ENCODE measurements around the gene CDH23. TPM values are rescaled to one million over a fixed set of nuclear protein-coding genes. Genes with fewer than 3 reads are reported as not detected.

CDH23 gene
- polyA plus RNA-seq, 1 donor from 2014 or later = 6.6 TPM

DNA sequence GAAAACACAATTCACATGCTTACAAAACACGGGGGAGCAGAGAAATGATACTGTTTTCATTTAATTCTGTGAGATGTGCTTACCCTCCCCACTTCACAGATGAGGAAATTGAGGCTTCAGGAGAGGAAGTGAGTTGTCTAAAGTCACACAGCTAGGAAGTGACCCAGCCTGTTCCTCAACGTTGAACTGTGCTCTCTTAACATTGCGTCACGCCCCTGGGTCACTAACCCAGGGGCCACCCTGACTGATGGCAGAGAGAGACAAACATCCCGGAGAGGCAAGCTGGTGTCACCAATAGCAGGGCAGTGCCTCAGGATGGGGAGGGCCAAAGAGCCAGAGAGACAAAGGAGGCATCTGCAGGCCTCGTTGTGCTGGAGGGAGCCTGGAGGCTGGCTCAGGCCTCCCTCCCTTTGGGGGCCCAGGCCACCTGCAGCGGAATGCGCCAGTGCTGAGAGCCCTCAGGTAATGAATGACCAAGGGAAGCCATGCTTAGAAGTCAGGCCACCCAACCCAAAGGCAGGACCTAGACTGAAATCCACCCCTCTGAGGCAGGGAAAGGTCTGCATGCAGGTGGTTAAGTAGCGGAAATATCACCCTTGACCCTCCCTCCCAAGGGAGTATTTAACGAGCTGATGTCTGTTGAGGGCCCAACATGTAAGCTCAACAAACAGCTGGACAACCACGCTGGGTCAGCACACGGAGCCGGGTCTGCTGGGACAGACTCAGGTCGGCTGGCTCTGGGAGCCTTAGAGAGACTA lies 241.5 kb downstream of the CDH23 start:
- H3K79me2 ChIP-seq (replicated peaks; ENCODE audit: insufficient read depth, low read length) = no peaks in the 10 kb centered on the region
- TF ChIP-seq, protein P1, sequence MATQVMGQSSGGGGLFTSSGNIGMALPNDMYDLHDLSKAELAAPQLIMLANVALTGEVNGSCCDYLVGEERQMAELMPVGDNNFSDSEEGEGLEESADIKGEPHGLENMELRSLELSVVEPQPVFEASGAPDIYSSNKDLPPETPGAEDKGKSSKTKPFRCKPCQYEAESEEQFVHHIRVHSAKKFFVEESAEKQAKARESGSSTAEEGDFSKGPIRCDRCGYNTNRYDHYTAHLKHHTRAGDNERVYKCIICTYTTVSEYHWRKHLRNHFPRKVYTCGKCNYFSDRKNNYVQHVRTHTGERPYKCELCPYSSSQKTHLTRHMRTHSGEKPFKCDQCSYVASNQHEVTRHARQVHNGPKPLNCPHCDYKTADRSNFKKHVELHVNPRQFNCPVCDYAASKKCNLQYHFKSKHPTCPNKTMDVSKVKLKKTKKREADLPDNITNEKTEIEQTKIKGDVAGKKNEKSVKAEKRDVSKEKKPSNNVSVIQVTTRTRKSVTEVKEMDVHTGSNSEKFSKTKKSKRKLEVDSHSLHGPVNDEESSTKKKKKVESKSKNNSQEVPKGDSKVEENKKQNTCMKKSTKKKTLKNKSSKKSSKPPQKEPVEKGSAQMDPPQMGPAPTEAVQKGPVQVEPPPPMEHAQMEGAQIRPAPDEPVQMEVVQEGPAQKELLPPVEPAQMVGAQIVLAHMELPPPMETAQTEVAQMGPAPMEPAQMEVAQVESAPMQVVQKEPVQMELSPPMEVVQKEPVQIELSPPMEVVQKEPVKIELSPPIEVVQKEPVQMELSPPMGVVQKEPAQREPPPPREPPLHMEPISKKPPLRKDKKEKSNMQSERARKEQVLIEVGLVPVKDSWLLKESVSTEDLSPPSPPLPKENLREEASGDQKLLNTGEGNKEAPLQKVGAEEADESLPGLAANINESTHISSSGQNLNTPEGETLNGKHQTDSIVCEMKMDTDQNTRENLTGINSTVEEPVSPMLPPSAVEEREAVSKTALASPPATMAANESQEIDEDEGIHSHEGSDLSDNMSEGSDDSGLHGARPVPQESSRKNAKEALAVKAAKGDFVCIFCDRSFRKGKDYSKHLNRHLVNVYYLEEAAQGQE (IDR thresholded peaks at IDR 0.05; ENCODE audit: borderline replicate concordance) = no peak
- TF ChIP-seq MXI1 (conservative IDR thresholded peaks at IDR 0.05; ENCODE audit: poor library complexity, severe bottlenecking) (no peak), TAF1 (IDR thresholded peaks at IDR 0.05; ENCODE audit: low read depth) (no peak), RAD21 (conservative IDR thresholded peaks at IDR 0.05) (no peak), POLR2AphosphoS5 (IDR thresholded peaks at IDR 0.05) (no peak)
- TF ChIP-seq, protein P2, sequence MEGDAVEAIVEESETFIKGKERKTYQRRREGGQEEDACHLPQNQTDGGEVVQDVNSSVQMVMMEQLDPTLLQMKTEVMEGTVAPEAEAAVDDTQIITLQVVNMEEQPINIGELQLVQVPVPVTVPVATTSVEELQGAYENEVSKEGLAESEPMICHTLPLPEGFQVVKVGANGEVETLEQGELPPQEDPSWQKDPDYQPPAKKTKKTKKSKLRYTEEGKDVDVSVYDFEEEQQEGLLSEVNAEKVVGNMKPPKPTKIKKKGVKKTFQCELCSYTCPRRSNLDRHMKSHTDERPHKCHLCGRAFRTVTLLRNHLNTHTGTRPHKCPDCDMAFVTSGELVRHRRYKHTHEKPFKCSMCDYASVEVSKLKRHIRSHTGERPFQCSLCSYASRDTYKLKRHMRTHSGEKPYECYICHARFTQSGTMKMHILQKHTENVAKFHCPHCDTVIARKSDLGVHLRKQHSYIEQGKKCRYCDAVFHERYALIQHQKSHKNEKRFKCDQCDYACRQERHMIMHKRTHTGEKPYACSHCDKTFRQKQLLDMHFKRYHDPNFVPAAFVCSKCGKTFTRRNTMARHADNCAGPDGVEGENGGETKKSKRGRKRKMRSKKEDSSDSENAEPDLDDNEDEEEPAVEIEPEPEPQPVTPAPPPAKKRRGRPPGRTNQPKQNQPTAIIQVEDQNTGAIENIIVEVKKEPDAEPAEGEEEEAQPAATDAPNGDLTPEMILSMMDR (IDR thresholded peaks at IDR 0.05; ENCODE audit: poor library complexity, severe bottlenecking) = no peak
- no peak overlapping the region for H3K27ac ChIP-seq (ENCODE audit: low read length)
- H3K36me3 ChIP-seq (ENCODE audit: insufficient read depth, low read length) = no peaks in the 10 kb centered on the region
- no peak overlapping the region for H3K4me2 ChIP-seq (ENCODE audit: low read length)
- no peaks in the 10 kb centered on the region for H4K20me1 ChIP-seq (ENCODE audit: insufficient read depth)
- no peaks in the 10 kb centered on the region for H3K9me2 ChIP-seq (ENCODE audit: insufficient read depth, low read length)
- no peak overlapping the region for H3K9ac ChIP-seq (ENCODE audit: low read length)
- H3K4me3 ChIP-seq (ENCODE audit: low read length) = no peak overlapping the region
- no peak overlapping the region for H2AFZ ChIP-seq (ENCODE audit: low read depth, low read length)
- H3K9me3 ChIP-seq (ENCODE audit: low read length) = no peaks in the 10 kb centered on the region
- no peaks in the 10 kb centered on the region for H3K27me3 ChIP-seq (ENCODE audit: insufficient read depth, low read depth, low read length)
- no peaks in the 10 kb centered on the region for H3F3A ChIP-seq (ENCODE audit: insufficient read depth, low read length, poor library complexity, severe bottlenecking)

DNA sequence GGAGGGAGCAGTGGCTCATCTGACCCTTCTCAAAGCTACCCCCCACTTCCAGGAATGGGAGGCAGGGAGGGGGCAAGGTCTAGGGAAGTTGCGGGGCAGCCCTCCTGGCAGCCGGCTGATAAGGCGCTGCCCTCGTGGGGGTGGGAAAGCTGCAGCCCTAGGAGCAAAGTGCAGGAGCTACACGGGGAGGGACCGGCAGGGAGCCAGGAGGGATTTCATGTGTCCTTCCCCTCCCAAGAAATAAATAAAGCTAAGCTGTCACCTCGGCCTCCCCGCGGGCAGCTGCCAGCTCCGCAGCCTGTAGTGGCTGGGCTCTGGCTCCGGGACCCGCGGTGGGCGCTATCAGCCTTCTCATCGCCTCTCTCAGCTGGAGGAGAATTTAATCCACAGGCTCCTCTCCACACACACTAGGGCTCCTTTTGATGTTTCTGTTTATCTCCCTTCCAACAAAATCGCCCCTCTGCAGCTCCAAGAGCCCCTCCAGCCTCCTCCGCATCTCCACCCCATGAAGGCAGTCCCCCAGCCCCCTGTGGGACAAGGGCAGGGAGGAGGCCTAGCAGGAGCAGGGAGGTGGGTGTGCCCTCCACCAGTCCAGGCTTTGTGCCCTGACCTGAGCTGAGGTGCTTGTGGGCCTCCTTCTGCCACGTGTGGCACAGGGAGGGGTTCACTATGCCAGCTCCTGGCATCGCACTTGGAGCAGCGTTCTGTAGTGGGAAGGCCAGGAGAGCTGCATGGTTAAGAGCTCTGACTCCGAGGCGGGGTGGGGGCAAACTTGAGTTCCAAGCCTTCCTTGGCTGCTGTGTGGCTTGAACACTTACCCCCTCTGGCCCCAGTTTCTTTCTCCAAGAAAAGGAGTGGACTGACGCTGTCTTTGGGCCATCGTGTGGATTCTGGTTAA lies 242.4 kb downstream of the CDH23 start:
- Histone ChIP-seq H3K4me3 (ENCODE audit: low read length) (no peak overlapping the region), H3K4me2 (ENCODE audit: low read length) (no peak overlapping the region), H3K36me3 (ENCODE audit: insufficient read depth, low read length) (no peaks in the 10 kb centered on the region), H3K9me3 (ENCODE audit: low read length) (no peaks in the 10 kb centered on the region), H4K20me1 (ENCODE audit: insufficient read depth) (no peaks in the 10 kb centered on the region), H3K9me2 (ENCODE audit: insufficient read depth, low read length) (no peaks in the 10 kb centered on the region), H3K79me2 (replicated peaks; ENCODE audit: insufficient read depth, low read length) (no peaks in the 10 kb centered on the region), H3K9ac (ENCODE audit: low read length) (no peak overlapping the region), H2AFZ (ENCODE audit: low read depth, low read length) (no peak overlapping the region), H3K27me3 (ENCODE audit: insufficient read depth, low read depth, low read length) (no peaks in the 10 kb centered on the region), H3F3A (ENCODE audit: insufficient read depth, low read length, poor library complexity, severe bottlenecking) (no peaks in the 10 kb centered on the region), H3K27ac (ENCODE audit: low read length) (no peak overlapping the region)
- TF ChIP-seq EZH2 (IDR thresholded peaks at IDR 0.05; ENCODE audit: borderline replicate concordance, insufficient read depth, low read length, poor library complexity, severe bottlenecking) (no peak), RAD21 (conservative IDR thresholded peaks at IDR 0.05) (no peak), SMC3 (conservative IDR thresholded peaks at IDR 0.05; ENCODE audit: poor library complexity) (no peak), POLR2AphosphoS5 (IDR thresholded peaks at IDR 0.05) (no peak), MXI1 (conservative IDR thresholded peaks at IDR 0.05; ENCODE audit: poor library complexity, severe bottlenecking) (no peak), EP300 (conservative IDR thresholded peaks at IDR 0.05; ENCODE audit: poor library complexity, severe bottlenecking) (no peak), TAF1 (IDR thresholded peaks at IDR 0.05; ENCODE audit: low read depth) (no peak)
- TF ChIP-seq, protein P2 (IDR thresholded peaks at IDR 0.05; ENCODE audit: poor library complexity, severe bottlenecking) = no peak
- TF ChIP-seq, protein P1 (IDR thresholded peaks at IDR 0.05; ENCODE audit: borderline replicate concordance) = no peak

Measured in neural cell (in vitro differentiated cells).